MM.1S (cell line): ENCODE data around the gene MED27.

Experiments used
- EZH2 ChIP-seq: fragments of 300-600 bp; sonication (generic); optimal IDR thresholded peaks from 2 replicates; pipeline ENCODE3; 2017; ENCODE audit warnings: low read depth, mild to moderate bottlenecking, antibody characterized with exemption, low read length, mixed read lengths
- TF ChIP-seq, protein P1 (sequence below): fragments of 300-600 bp; sonication (generic); IDR thresholded peaks from 2 replicates; pipeline ENCODE4 v1.5.1; 2016; ENCODE audit warnings: antibody characterized with exemption, low read length, mixed read lengths

DNA sequence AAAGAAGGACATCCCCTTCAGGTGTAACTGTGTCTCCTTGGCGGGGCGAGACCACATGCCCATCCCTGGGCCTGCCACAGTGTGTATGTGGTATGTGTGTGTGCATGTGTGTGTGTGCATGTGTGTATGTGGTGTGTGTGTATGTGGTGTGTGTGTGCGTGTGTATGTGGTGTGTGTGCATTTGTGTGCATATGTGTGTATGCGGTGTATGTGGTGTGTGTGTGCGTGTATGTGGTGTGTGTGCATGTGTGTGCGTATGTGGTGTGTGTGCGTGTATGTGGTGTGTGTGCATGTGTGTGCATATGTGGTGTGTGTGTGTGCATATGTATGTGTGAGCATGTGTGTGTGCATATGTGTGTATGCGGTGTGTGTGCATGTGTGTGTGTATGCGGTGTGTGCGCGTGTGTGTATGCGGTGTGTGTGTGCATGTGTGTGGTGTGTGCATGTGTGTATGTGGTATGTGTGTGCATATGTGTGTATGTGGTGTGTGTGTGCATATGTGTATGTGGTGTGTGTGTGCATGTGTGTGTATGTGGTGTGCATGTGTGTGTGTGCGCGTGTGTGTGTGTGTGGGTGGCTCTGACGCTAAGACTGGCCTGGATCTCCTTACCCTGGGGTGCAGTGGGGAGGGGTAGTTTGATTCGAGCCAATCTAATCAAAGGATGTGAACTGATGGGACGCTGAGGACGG, 231.9 kb downstream of the MED27 start:
- no peak for TF ChIP-seq EZH2
- TF ChIP-seq, protein P1, sequence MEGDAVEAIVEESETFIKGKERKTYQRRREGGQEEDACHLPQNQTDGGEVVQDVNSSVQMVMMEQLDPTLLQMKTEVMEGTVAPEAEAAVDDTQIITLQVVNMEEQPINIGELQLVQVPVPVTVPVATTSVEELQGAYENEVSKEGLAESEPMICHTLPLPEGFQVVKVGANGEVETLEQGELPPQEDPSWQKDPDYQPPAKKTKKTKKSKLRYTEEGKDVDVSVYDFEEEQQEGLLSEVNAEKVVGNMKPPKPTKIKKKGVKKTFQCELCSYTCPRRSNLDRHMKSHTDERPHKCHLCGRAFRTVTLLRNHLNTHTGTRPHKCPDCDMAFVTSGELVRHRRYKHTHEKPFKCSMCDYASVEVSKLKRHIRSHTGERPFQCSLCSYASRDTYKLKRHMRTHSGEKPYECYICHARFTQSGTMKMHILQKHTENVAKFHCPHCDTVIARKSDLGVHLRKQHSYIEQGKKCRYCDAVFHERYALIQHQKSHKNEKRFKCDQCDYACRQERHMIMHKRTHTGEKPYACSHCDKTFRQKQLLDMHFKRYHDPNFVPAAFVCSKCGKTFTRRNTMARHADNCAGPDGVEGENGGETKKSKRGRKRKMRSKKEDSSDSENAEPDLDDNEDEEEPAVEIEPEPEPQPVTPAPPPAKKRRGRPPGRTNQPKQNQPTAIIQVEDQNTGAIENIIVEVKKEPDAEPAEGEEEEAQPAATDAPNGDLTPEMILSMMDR: no peak
